HUES64 (cell line): ENCODE measurements around the gene ZNF385B.

Source experiments
- H3K27ac ChIP-seq: 2 replicates; pipeline ENCODE4 v1.7.0; 2013; ENCODE audit warnings: low read depth, low read length, inconsistent platforms
- H3K27me3 ChIP-seq: 2 replicates; pipeline ENCODE4 v1.6.1; 2013; ENCODE audit warnings: mild to moderate bottlenecking, low read length; ENCODE audit not compliant: insufficient read depth
- H3K36me3 ChIP-seq: 2 replicates; pipeline ENCODE4 v1.6.1; 2013; ENCODE audit warnings: mild to moderate bottlenecking, low read length; ENCODE audit not compliant: insufficient read depth
- H3K4me1 ChIP-seq: 2 replicates; pipeline ENCODE4 v1.6.1; 2013; ENCODE audit warnings: mild to moderate bottlenecking, low read length, moderate library complexity; ENCODE audit not compliant: insufficient read depth
- H3K4me3 ChIP-seq: 2 replicates; pipeline ENCODE4 v1.5.1; 2013; ENCODE audit warnings: mild to moderate bottlenecking, low read length, moderate library complexity
- H3K9ac ChIP-seq: 2 replicates; pipeline ENCODE4 v1.6.1; 2013; ENCODE audit warnings: mild to moderate bottlenecking, low read depth, low read length
- H3K9me3 ChIP-seq: 2 replicates; pipeline ENCODE4 v1.6.1; 2013; ENCODE audit warnings: low read depth, low read length; ENCODE audit not compliant: insufficient read depth
- WGBS: fragments of 150-250, 120-280 bp; methylation state at CpG from one replicate; pipeline ENCODE4 v1.1.7; 2013; ENCODE audit warnings: missing lambda C conversion rate; 5-methylcytosine and 5-hydroxymethylcytosine counted together

Gene ZNF385B

GRCh38 chr2:179580378-179581146 lies 280.9 kb downstream of the ZNF385B start:
- WGBS: 92% methylated on average over 4 of the region's 4 CpGs
- Histone ChIP-seq H3K27ac (no peak overlapping the region), H3K9me3 (no peaks in the 10 kb centered on the region), H3K36me3 (no peaks in the 10 kb centered on the region), H3K9ac (no peak overlapping the region), H3K4me1 (no peaks in the 10 kb centered on the region), H3K4me3 (no peak overlapping the region), H3K27me3 (no peaks in the 10 kb centered on the region)

GRCh38 chr2:179579800-179580199 lies 281.6 kb downstream of the ZNF385B start:
- H3K4me1 ChIP-seq: no peaks in the 10 kb centered on the region
- H3K27ac ChIP-seq: no peak overlapping the region
- no peaks in the 10 kb centered on the region for H3K9me3 ChIP-seq
- no peaks in the 10 kb centered on the region for H3K36me3 ChIP-seq
- H3K9ac ChIP-seq: no peak overlapping the region
- no peaks in the 10 kb centered on the region for H3K27me3 ChIP-seq
- no peak overlapping the region for H3K4me3 ChIP-seq

- Histone ChIP-seq H3K27ac (no peak overlapping the region), H3K9me3 (no peaks in the 10 kb centered on the region), H3K27me3 (no peaks in the 10 kb centered on the region), H3K9ac (no peak overlapping the region), H3K36me3 (no peaks in the 10 kb centered on the region), H3K4me1 (no peaks in the 10 kb centered on the region), H3K4me3 (no peak overlapping the region)
- 78% methylated on average over 2 of the region's 2 CpGs for WGBS
Measured at GRCh38 chr2:179578171-179578916, 283.1 kb downstream of the ZNF385B start.

GRCh38 chr2:179574061-179574519 lies 287.3 kb downstream of the ZNF385B start:
- Histone ChIP-seq H3K9ac (no peak overlapping the region), H3K27me3 (no peaks in the 10 kb centered on the region), H3K4me3 (no peak overlapping the region), H3K4me1 (no peaks in the 10 kb centered on the region), H3K36me3 (no peaks in the 10 kb centered on the region), H3K9me3 (no peaks in the 10 kb centered on the region), H3K27ac (no peak overlapping the region)
- 100% methylated on average over 3 of the region's 3 CpGs for WGBS

GRCh38 chr2:179572544-179572943 lies 288.9 kb downstream of the ZNF385B start:
- Histone ChIP-seq H3K36me3 (no peaks in the 10 kb centered on the region), H3K9ac (no peak overlapping the region), H3K27ac (no peak overlapping the region), H3K9me3 (no peaks in the 10 kb centered on the region), H3K27me3 (no peaks in the 10 kb centered on the region), H3K4me3 (no peak overlapping the region), H3K4me1 (no peaks in the 10 kb centered on the region)
- WGBS: 72% methylated on average over 2 of the region's 2 CpGs

- Histone ChIP-seq H3K27me3 (no peaks in the 10 kb centered on the region), H3K9me3 (no peaks in the 10 kb centered on the region), H3K27ac (no peak overlapping the region), H3K4me3 (no peak overlapping the region), H3K36me3 (no peaks in the 10 kb centered on the region), H3K9ac (no peak overlapping the region), H3K4me1 (no peaks in the 10 kb centered on the region)
- 87% methylated on average over 4 of the region's 4 CpGs for WGBS
Measured at GRCh38 chr2:179571721-179572120, 289.7 kb downstream of the ZNF385B start.

- WGBS: 91% methylated on average over 1 of the region's 1 CpG
- no peak overlapping the region for H3K27ac ChIP-seq
- no peak overlapping the region for H3K4me3 ChIP-seq
- no peaks in the 10 kb centered on the region for H3K4me1 ChIP-seq
- H3K36me3 ChIP-seq: no peaks in the 10 kb centered on the region
- no peaks in the 10 kb centered on the region for H3K27me3 ChIP-seq
- H3K9ac ChIP-seq: no peak overlapping the region
- no peaks in the 10 kb centered on the region for H3K9me3 ChIP-seq
Measured at GRCh38 chr2:179571252-179571651, 290.2 kb downstream of the ZNF385B start.

GRCh38 chr2:179569831-179570233 lies 291.6 kb downstream of the ZNF385B start:
- Histone ChIP-seq H3K9ac (no peak overlapping the region), H3K36me3 (no peaks in the 10 kb centered on the region), H3K4me3 (no peak overlapping the region), H3K4me1 (peaks cover 4% of the 10 kb centered on the region; the same call in 1 of the 2 replicates), H3K27me3 (no peaks in the 10 kb centered on the region), H3K27ac (no peak overlapping the region), H3K9me3 (no peaks in the 10 kb centered on the region)
- WGBS: no CpG with 5 or more reads among the region's 1 CpG

- Histone ChIP-seq H3K9me3 (no peaks in the 10 kb centered on the region), H3K27me3 (no peaks in the 10 kb centered on the region), H3K4me3 (no peak overlapping the region), H3K9ac (no peak overlapping the region), H3K4me1 (peaks cover 15% of the 10 kb centered on the region), H3K36me3 (no peaks in the 10 kb centered on the region), H3K27ac (no peak overlapping the region)
- WGBS: 70% methylated on average over 2 of the region's 2 CpGs
Measured at GRCh38 chr2:179565807-179566206, 295.6 kb downstream of the ZNF385B start.

- Histone ChIP-seq H3K27ac (no peak overlapping the region), H3K4me1 (peaks cover 15% of the 10 kb centered on the region), H3K9ac (no peak overlapping the region), H3K36me3 (no peaks in the 10 kb centered on the region), H3K27me3 (no peaks in the 10 kb centered on the region), H3K4me3 (no peak overlapping the region), H3K9me3 (no peaks in the 10 kb centered on the region)
- WGBS: 72% methylated on average over 8 of the region's 8 CpGs
Measured at GRCh38 chr2:179562330-179562885, 299.0 kb downstream of the ZNF385B start.

- Histone ChIP-seq H3K36me3 (no peaks in the 10 kb centered on the region), H3K9me3 (no peaks in the 10 kb centered on the region), H3K27me3 (no peaks in the 10 kb centered on the region), H3K4me3 (no peak overlapping the region), H3K9ac (no peak overlapping the region), H3K27ac (no peak overlapping the region), H3K4me1 (peaks cover 15% of the 10 kb centered on the region)
- 92% methylated on average over 2 of the region's 2 CpGs for WGBS
Measured at GRCh38 chr2:179561702-179562101, 299.7 kb downstream of the ZNF385B start.
